ENCODE measurements around the gene FA2H.

- TF ChIP-seq CTCF (IDR thresholded peaks at IDR 0.05), result no peak
- TF ChIP-seq POLR2AphosphoS5 (IDR thresholded peaks at IDR 0.05), result no peak
- no peak for TF ChIP-seq POLR2A (IDR thresholded peaks at IDR 0.05)
- no peak for TF ChIP-seq EP300 (IDR thresholded peaks at IDR 0.05)
Measured at GRCh38 chr16:74770831-74771526, 3.6 kb downstream of the FA2H start.

Data from sigmoid colon (tissue), 4 donors.